ENCODE data around the gene TEX2.
"Not testable (repeated sequence)": the region's sequence is repeated elsewhere in the genome, so short reads cannot be mapped to it uniquely, and the experiment has no call there.

TEX2 gene

GRCh38 chr17:64183815-64184214, 79.2 kb downstream of the TEX2 start:
- peak; percentile 38 for DNase-seq
- peak; percentile 94 for ATAC-seq

- DNase-seq = no peak
- no peak for ATAC-seq
These were observed 80.6 kb downstream of the TEX2 start for GRCh38 chr17:64182325-64183012.

- ATAC-seq = no peak
- no peak for DNase-seq
These were observed 82.7 kb downstream of the TEX2 start for GRCh38 chr17:64180089-64181073.

DNA sequence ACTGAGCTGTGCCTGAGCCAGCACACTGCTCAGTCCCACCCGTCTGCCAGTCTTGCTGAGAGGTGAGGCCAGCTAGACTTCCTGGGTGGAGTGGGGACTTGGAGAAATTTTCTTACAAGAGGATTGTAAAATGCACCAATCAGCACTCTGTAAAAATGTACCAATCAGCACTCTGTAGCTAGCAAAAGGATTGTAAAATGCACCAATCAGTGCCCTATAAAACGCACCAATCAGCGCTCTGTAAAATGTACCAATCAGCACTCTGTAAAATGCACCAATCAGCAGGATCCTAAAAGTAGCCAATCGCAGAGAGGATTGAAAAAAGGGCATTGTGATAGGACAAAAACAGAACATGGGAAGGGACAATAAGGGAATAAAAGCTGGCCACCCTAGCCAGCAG, 84.0 kb downstream of the TEX2 start:
- not testable (repeated sequence) for DNase-seq, ATAC-seq

DNA sequence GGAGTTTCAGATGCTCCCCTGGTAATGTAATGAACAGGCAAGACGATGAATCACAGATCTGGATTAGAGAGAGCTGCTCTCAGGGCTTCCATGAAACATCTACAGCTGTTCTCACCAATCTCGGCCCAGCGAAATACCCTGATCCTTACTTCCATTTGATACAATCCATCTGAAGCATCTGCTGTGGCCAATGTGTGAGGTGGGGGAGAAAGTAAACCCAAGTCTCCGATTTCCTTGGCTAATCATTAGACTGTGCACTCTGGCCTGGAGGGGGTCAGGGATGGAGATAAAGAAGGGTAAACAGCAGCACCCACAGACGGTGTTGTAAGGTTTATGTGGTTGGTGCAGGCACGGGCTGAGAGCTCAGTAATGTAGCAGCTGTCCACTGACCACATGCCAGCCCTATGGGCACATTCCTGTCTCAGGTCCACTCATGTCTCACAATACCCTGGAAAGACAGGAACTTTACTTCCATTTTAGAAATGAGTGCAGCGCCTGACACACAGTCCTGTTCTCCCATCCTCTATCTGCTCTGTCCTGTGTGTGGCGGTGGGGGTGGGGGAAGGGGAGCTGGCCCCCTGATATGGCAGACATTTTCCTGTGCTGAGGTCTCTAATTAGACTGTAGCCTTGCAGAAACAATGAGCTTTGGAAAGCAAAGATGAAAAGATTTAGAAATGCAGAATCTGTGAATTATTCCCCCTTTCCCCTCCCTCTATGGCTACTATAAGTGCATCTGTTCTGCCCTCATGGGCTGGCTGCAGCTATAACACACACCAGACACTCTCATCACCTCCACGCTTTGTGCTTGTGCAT, 84.8 kb downstream of the TEX2 start:
- DNase-seq = no peak
- no peak for ATAC-seq

DNA sequence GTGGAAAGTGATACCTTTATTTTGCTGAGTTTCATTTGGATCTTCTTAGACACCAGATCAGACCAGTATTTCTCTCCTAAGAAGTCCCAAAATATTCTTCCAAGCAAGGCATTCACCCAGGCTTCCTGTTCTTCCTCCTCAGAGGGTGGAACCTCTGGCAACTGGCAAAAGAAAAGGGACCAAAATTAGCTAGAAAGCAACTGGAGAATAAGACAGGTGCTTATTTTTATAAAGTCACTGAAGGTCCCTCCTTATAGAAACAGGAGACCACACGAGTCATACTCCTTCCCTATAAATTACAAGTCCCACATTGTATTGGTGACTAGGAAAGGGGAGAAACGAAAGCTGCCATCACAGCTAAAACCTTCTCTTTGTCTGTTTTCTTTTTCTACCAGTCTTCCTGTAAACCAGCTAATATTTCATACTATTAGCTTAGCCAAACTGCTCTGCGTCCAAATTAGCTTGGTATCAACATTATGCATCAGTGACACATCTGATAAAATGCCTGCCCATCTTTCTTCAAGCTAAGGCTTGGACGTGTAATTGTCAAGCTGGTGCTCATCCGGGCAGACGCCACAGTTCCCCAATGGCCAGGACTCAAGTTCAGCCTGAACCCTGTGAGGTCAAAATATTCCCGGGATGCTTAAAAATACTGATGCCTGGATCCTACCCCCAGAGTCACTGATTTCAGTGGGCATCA, 85.6 kb downstream of the TEX2 start:
- DNase-seq = no peak
- ATAC-seq = no peak

DNA sequence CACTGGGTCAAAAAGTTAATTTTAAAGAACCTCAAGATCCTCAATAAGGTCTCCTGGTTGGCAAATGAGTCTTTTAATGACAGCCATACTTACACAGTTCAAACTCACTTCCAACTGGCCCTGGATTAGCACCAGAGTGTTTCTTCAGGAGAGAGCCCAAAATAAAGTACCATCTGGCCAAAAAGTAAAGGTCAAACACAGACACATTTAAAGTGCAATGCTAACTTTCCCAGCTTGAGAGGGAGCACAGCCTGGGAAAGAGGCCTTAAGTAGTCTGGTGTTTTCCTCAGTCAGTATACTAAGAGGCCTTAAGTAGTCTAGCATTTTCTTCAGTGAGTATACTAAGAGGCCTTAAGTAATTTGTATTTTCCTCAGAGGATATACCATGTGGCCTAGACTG, 86.5 kb downstream of the TEX2 start:
- DNase-seq (no peak), ATAC-seq (no peak)

DNA sequence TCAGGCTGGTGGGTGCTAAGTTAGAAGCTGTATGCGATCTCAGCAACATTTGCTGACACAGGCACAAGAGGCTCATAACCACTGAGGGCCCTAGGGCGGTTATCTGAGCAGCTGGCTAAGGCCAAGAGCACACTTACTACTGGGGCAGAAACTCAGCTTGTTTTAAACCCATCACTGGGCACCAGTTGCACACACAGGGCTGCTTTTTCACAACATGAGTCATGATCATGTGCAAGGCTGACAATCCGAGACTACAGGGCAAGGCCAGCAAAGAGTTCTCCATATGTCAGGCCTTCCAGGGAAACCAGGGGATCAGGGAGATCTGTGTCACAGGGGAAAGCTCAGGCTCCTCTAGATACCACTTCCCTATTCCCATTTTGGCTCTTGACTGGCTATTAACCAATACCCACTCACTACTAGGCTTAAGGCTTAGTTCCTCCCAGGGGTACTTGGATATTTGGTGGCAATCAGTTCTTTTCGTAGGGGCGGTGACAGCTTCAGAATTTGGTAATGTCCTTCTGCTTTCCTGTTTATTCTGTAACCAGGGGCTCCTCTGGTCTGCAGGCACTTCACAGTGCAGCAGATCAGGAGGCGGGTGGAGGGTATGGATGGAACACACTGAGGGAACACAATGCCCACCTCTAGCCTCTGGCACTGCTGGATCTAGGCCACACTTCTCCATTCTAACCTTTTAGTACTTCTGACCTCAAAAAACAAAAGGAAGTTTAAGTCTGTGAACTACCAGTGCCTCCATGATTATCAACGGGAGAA, 88.2 kb downstream of the TEX2 start:
- no peak for DNase-seq
- no peak for ATAC-seq

DNA sequence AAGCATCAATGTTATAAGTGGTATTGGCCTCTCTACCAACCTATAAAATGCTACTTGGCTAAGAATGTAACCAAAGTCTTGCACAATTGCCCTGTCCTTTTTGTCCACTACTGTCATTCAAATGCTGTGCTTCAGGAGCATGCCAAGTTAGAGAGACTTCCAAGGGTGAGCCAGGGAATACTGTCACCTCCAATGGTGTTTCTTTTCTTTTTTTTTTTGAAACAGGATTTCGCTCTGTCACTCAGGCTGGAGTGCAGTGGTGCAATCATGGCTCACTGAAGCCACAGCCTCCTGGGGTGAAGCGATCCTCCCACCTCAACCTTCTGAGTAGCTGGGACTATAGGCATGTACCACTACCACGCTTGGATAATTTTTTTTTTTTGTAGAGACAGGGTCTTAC, 89.4 kb downstream of the TEX2 start:
- DNase-seq (no peak), ATAC-seq (no peak)

DNA sequence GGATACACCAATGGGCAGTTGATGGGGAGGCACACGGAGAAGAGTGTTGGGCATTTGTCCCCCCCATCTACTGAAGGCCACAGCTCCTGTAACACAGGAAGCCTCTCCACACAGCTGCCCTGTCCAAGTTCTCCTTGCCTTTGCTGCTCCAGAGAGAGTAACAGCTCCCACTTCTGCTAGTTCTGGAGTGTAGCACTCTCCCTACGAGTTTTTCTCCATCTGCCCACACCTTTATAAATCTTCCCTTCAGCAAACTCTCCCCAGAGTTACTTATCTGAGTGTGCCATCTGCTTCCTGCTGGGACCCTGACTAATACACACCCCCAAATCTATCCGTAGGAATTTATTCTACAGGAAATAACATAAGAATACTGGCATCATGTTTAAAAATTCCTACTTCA, 90.5 kb downstream of the TEX2 start:
- DNase-seq (no peak), ATAC-seq (no peak)

DNA sequence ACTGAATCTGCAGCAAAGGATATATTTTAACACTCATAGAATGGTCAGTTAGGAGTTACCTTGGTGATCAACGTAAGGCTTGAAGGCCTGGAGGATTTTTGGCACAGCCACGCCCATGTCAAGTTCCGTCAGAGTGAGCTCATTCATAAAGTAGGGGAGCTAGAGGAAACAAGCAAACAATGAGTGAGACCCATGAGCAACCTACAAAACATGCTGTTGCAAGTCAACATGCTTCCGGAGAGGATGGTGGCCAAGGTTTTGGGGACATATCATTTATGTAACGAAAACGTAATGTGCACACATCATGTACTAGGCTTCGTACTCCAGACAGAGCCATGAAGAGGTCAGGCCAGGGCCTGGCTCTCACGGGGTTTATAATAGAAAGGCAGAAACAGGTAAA, 92.0 kb downstream of the TEX2 start:
- DNase-seq (no peak), ATAC-seq (no peak)

DNA sequence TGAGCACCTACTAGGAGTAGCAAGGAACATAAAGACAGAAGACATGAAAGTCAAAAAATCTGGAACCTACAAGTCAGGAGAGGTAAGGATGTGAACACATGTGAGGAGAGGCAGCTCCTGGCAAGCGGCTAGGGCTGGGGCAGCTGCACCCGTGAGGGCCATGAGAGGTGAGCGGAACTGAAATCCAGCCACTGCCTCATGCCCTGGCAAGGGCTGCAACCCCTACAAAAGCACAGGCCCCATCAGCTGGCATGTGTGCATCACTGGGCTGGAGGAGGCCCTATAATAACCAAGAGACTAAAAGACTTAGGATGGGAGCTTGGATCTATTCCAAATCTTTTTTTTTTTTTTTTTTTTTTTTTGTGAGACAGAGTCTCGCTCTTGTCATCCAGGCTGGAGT, 92.8 kb downstream of the TEX2 start:
- DNase-seq (no peak), ATAC-seq (no peak)

- not testable (repeated sequence) for ATAC-seq, DNase-seq
These were observed 95.4 kb downstream of the TEX2 start for GRCh38 chr17:64167666-64168065.

DNA sequence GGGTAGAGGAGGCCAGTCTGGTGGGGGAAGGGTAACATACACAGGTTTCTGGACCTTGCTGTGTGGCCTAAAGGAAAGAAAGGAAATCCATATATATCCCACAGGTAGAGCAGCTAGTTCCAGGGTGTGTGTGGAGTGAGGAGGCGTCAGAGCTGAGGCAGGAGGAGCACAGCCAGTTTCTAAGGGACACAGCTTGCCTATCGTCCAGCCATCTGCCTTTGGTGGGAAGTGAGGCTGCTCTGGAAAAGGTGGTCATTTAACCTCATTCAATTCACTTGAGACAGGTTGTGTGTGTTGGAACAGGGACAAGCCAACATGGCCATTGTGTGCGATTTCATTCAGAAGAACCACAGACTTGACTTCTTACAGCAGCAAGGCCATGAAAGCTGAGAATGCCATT, 96.2 kb downstream of the TEX2 start:
- DNase-seq = no peak
- no peak for ATAC-seq

DNA sequence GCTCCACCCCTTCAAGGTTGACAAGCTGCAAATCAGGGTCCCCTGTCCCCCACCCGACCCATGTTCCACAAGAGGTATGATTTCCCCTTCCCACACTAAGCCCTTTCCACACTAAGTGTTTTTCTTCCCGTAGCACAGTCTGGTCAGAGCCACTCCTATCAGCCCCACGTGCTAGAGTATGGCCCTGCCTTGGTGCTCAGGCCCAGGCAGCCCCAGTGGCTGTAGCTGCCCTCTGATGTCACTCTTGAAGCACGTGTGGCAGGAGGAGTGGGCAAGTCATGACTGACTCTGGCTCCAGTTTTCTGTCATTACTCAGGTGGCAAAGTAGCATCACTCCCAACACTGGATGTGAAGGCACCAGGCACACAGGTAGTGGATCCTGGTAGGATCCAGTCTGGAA, 97.7 kb downstream of the TEX2 start:
- ATAC-seq = no peak
- DNase-seq = no peak

GRCh38 chr17:64164596-64165285, 98.3 kb downstream of the TEX2 start:
- DNase-seq = no peak
- no peak for ATAC-seq

GRCh38 chr17:64163468-64163867, 99.6 kb downstream of the TEX2 start:
- DNase-seq (no peak), ATAC-seq (no peak)

GRCh38 chr17:64162554-64162953, 100.5 kb downstream of the TEX2 start:
- no peak for ATAC-seq
- DNase-seq = no peak

DNA sequence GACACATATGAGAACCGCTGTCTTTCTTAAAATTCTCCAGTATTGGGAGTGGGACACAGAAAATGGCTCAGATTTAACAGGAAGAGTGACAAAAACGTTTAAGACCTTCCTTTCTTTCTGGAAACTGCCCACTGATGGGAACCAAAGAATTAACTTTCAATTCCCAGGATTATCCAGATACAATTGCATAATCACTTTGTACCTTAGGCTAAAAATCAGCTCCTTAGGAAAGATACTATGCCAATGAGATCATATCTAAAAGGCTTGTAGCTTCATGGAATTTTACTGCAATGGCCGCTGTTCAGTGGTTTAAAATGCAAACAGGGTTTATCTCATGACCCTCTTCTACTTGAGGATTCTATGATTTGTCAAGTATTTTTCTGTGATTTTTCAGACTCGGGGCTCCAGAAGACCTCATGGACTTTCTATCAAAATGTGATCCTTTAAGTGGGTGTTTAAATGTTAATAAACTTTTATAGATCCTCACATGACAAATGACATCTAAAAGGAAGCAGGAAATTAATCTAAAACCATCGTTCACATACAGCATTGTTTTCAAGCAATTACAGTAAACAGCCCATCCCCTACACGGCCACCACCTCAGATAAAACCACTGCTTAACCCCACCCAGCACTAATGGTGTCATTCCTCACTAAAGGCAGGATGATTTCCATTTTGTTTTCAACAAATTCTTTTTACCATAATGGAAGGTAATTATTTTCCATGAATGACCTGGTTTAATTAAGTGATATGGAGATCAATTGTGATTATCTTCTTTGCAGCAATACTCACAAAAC, 101.5 kb downstream of the TEX2 start:
- DNase-seq (no peak), ATAC-seq (no peak)

GRCh38 chr17:64160378-64160777, 102.7 kb downstream of the TEX2 start:
- DNase-seq (no peak), ATAC-seq (no peak)
